Mesenchymal stem cell (in vitro differentiated cells and primary cell): ENCODE measurements around the gene DIPK1A.

ENCODE experiments used
- DNase-seq: peaks from one replicate; pipeline ENCODE4 v3.0.0-alpha.2; 2013
- H2AFZ ChIP-seq: one replicate; pipeline ENCODE4 v1.6.1; 2013; ENCODE audit warnings: low read depth, mild to moderate bottlenecking, control low read depth, inconsistent platforms, low read length, moderate library complexity
- H2AK5ac ChIP-seq: 2 replicates; pipeline ENCODE4 v1.6.1; 2013; ENCODE audit warnings: low read length, moderate library complexity, mild to moderate bottlenecking, inconsistent platforms; ENCODE audit not compliant: severe bottlenecking
- H2BK120ac ChIP-seq: one replicate; pipeline ENCODE4 v1.6.1; 2013; ENCODE audit warnings: low read depth, mild to moderate bottlenecking, inconsistent platforms, low read length, moderate library complexity
- H2BK12ac ChIP-seq, 2 experiments: one replicate each; pipeline ENCODE4 v1.6.1; 2013; ENCODE audit warnings: inconsistent platforms in 2 of 2, low read length in 2 of 2, mild to moderate bottlenecking in 2 of 2, moderate library complexity in 2 of 2, control low read depth in 1 of 2
- H2BK15ac ChIP-seq: one replicate; pipeline ENCODE4 v1.6.1; 2013; ENCODE audit warnings: mild to moderate bottlenecking, low read depth, inconsistent platforms; ENCODE audit not compliant: poor library complexity, severe bottlenecking
- H2BK5ac ChIP-seq: 2 replicates; pipeline ENCODE4 v1.6.1; 2013; ENCODE audit warnings: low read depth, mild to moderate bottlenecking, low read length, control low read depth, inconsistent platforms; ENCODE audit not compliant: poor library complexity, severe bottlenecking
- H3K14ac ChIP-seq, 2 experiments: one replicate each; pipeline ENCODE4 v1.6.1; 2013; ENCODE audit warnings: inconsistent platforms in 2 of 2, low read length in 2 of 2, control low read depth in 1 of 2, mild to moderate bottlenecking in 1 of 2, moderate library complexity in 1 of 2
- H3K18ac ChIP-seq, 2 experiments: one replicate each; pipeline ENCODE4 v1.6.1; 2013; ENCODE audit warnings: inconsistent platforms in 2 of 2, low read length in 2 of 2, control low read depth in 1 of 2, low read depth in 1 of 2, mild to moderate bottlenecking in 1 of 2
- H3K23ac ChIP-seq, 2 experiments: one replicate each; pipeline ENCODE4 v1.6.1; 2013; ENCODE audit warnings: inconsistent platforms in 2 of 2, low read length in 2 of 2, mild to moderate bottlenecking in 2 of 2, moderate library complexity in 2 of 2, control low read depth in 1 of 2
- H3K27ac ChIP-seq: 2 replicates; pipeline ENCODE4 v1.5.1; 2013; ENCODE audit warnings: mild to moderate bottlenecking, moderate library complexity, low read length, control low read depth, inconsistent platforms; ENCODE audit not compliant: poor library complexity, severe bottlenecking
- H3K27me3 ChIP-seq, 2 experiments: 2 replicates each; pipeline versions ENCODE4 v1.6.1 to v1.7.0; 2013; ENCODE audit warnings: low read length in 2 of 2, mild to moderate bottlenecking in 2 of 2, moderate library complexity in 2 of 2, control low read depth in 1 of 2, inconsistent platforms in 1 of 2; ENCODE audit not compliant: control insufficient read depth in 1 of 2, insufficient read depth in 1 of 2
- H3K36me3 ChIP-seq, 2 experiments: 2 replicates each; pipeline versions ENCODE4 v1.6.1 to v1.7.0; 2013; ENCODE audit warnings: low read length in 2 of 2, control low read depth in 1 of 2, inconsistent platforms in 1 of 2, low read depth in 1 of 2, mild to moderate bottlenecking in 1 of 2; ENCODE audit not compliant: insufficient read depth in 2 of 2, control insufficient read depth in 1 of 2
- H3K4ac ChIP-seq, 2 experiments: one replicate each; pipeline ENCODE4 v1.6.1; 2013; ENCODE audit warnings: inconsistent platforms in 2 of 2, low read length in 2 of 2, mild to moderate bottlenecking in 2 of 2, moderate library complexity in 2 of 2, control low read depth in 1 of 2, low read depth in 1 of 2
- H3K4me1 ChIP-seq: 2 replicates; pipeline ENCODE4 v1.6.1; 2013; ENCODE audit warnings: low read depth, low read length, control low read depth; ENCODE audit not compliant: control insufficient read depth, insufficient read depth
- H3K4me2 ChIP-seq: 2 replicates; pipeline ENCODE4 v1.6.1; 2013; ENCODE audit warnings: low read length, mild to moderate bottlenecking, inconsistent platforms; ENCODE audit not compliant: poor library complexity, severe bottlenecking
- H3K4me3 ChIP-seq, 2 experiments: 2 replicates each; pipeline versions ENCODE4 v1.5.1 to v1.7.0; 2013; ENCODE audit warnings: low read length in 2 of 2, mild to moderate bottlenecking in 2 of 2, control low read depth in 1 of 2, low read depth in 1 of 2; ENCODE audit not compliant: insufficient read depth in 1 of 2
- H3K79me1 ChIP-seq: replicated peaks from 2 replicates; pipeline ENCODE4 v1.6.1; 2013; ENCODE audit warnings: mild to moderate bottlenecking, control low read depth, low read length, inconsistent platforms; ENCODE audit not compliant: poor library complexity, severe bottlenecking
- H3K9ac ChIP-seq: 2 replicates; pipeline ENCODE4 v1.7.0; 2013; ENCODE audit warnings: mild to moderate bottlenecking, low read length, moderate library complexity
- H3K9me3 ChIP-seq: 2 replicates; pipeline ENCODE4 v1.7.0; 2013; ENCODE audit warnings: mild to moderate bottlenecking, low read length; ENCODE audit not compliant: control insufficient read depth
- H4K8ac ChIP-seq: one replicate; pipeline ENCODE4 v1.6.1; 2013; ENCODE audit warnings: inconsistent platforms, mild to moderate bottlenecking, low read length, moderate library complexity
- H4K91ac ChIP-seq: one replicate; pipeline ENCODE4 v1.6.1; 2013; ENCODE audit warnings: mild to moderate bottlenecking, low read length, inconsistent platforms
- WGBS: methylation state at CpG from one replicate; pipeline ENCODE4 v1.1.7; 2013; ENCODE audit warnings: mixed read lengths; 5-methylcytosine and 5-hydroxymethylcytosine counted together

Gene DIPK1A

GRCh38 chr1:92797961-92798360, 163.3 kb downstream of the DIPK1A start:
- no peaks in the 10 kb centered on the region for H3K9me3 ChIP-seq
- WGBS: no CpG with 5 or more reads among the region's 1 CpG
- no peak overlapping the region for H3K27ac ChIP-seq
- peak; percentile 39 for DNase-seq
- no peak overlapping the region for H3K4me3 ChIP-seq
- no peak overlapping the region for H2BK5ac ChIP-seq
- H3K27me3 ChIP-seq: peaks cover 0 to 2% of the 10 kb centered on the region in 2 experiments
- H3K4ac ChIP-seq: no peak overlapping the region
- H3K14ac ChIP-seq: no peak overlapping the region
- H2AFZ ChIP-seq: no peak overlapping the region
- H3K4me2 ChIP-seq: no peak overlapping the region
- H3K9ac ChIP-seq: no peak overlapping the region
- H4K91ac ChIP-seq: no peak overlapping the region
- H3K23ac ChIP-seq: no peak overlapping the region
- no peak overlapping the region for H2BK120ac ChIP-seq
- H2AK5ac ChIP-seq: no peak overlapping the region
- H3K79me1 ChIP-seq: no peaks in the 10 kb centered on the region
- H3K36me3 ChIP-seq: no peaks in the 10 kb centered on the region
- H3K4me1 ChIP-seq: no peaks in the 10 kb centered on the region
- H2BK15ac ChIP-seq: no peak overlapping the region
- no peak overlapping the region for H4K8ac ChIP-seq
- peak overlapping the region in 1 of 2 experiments; percentile 70 for H3K18ac ChIP-seq
- H2BK12ac ChIP-seq: no peak overlapping the region

GRCh38 chr1:92797297-92797696, 164.0 kb downstream of the DIPK1A start:
- H3K4me3 ChIP-seq: no peak overlapping the region
- H2BK5ac ChIP-seq: no peak overlapping the region
- H3K27me3 ChIP-seq: peaks cover 2 to 3% of the 10 kb centered on the region in 2 experiments
- peak; percentile 51 for DNase-seq
- no peak overlapping the region for H2BK120ac ChIP-seq
- H3K36me3 ChIP-seq: no peaks in the 10 kb centered on the region
- no peak overlapping the region for H2AK5ac ChIP-seq
- no peak overlapping the region for H3K4me2 ChIP-seq
- no peaks in the 10 kb centered on the region for H3K79me1 ChIP-seq
- H3K18ac ChIP-seq: no peak overlapping the region
- H3K23ac ChIP-seq: no peak overlapping the region
- no peak overlapping the region for H2BK15ac ChIP-seq
- H4K8ac ChIP-seq: no peak overlapping the region
- no peak overlapping the region for H2BK12ac ChIP-seq
- no peak overlapping the region for H3K9ac ChIP-seq
- no peak overlapping the region for H2AFZ ChIP-seq
- no peak overlapping the region for H3K14ac ChIP-seq
- H3K4ac ChIP-seq: no peak overlapping the region
- no peak overlapping the region for H4K91ac ChIP-seq
- H3K4me1 ChIP-seq: no peaks in the 10 kb centered on the region
- H3K9me3 ChIP-seq: no peaks in the 10 kb centered on the region
- no peak overlapping the region for H3K27ac ChIP-seq

- H2AFZ ChIP-seq: no peak overlapping the region
- DNase-seq: peak; percentile 61
- no peak overlapping the region for H3K9ac ChIP-seq
- H3K4me2 ChIP-seq: no peak overlapping the region
- no peaks in the 10 kb centered on the region for H3K4me1 ChIP-seq
- H3K79me1 ChIP-seq: no peaks in the 10 kb centered on the region
- H3K36me3 ChIP-seq: no peaks in the 10 kb centered on the region
- no peak overlapping the region for H2BK12ac ChIP-seq
- no peak overlapping the region for H3K14ac ChIP-seq
- no peaks in the 10 kb centered on the region for H3K9me3 ChIP-seq
- WGBS: no CpG with 5 or more reads among the region's 4 CpGs
- no peak overlapping the region for H3K27ac ChIP-seq
- no peak overlapping the region for H2BK15ac ChIP-seq
- H3K18ac ChIP-seq: peak overlapping the region in 1 of 2 experiments; percentile 34
- H4K91ac ChIP-seq: no peak overlapping the region
- H3K27me3 ChIP-seq: peaks cover 3% of the 10 kb centered on the region in 2 experiments
- H3K4ac ChIP-seq: no peak overlapping the region
- no peak overlapping the region for H2BK5ac ChIP-seq
- no peak overlapping the region for H2BK120ac ChIP-seq
- no peak overlapping the region for H3K4me3 ChIP-seq
- no peak overlapping the region for H2AK5ac ChIP-seq
- H3K23ac ChIP-seq: no peak overlapping the region
- no peak overlapping the region for H4K8ac ChIP-seq
These were observed 166.1 kb downstream of the DIPK1A start for GRCh38 chr1:92795166-92795565.

GRCh38 chr1:92792340-92792782, 168.9 kb downstream of the DIPK1A start:
- Histone ChIP-seq H3K18ac (no peak overlapping the region), H2BK12ac (no peak overlapping the region), H3K4me3 (no peak overlapping the region), H3K4me1 (no peaks in the 10 kb centered on the region), H3K27ac (no peak overlapping the region), H3K4me2 (no peak overlapping the region), H3K9me3 (no peaks in the 10 kb centered on the region), H4K8ac (no peak overlapping the region), H3K14ac (no peak overlapping the region), H2BK5ac (no peak overlapping the region), H4K91ac (no peak overlapping the region), H3K27me3 (peaks cover 3% of the 10 kb centered on the region in 2 experiments), H3K9ac (no peak overlapping the region), H3K23ac (no peak overlapping the region), H3K36me3 (no peaks in the 10 kb centered on the region), H3K4ac (no peak overlapping the region), H2BK120ac (no peak overlapping the region), H2AK5ac (no peak overlapping the region), H2AFZ (no peak overlapping the region), H2BK15ac (no peak overlapping the region), H3K79me1 (no peaks in the 10 kb centered on the region)
- DNase-seq: no peak
- WGBS: no CpG with 5 or more reads among the region's 3 CpGs
